Esophagus squamous epithelium (tissue), 5 donors: Measurements from ENCODE around the gene MTHFSD. TPM values are rescaled to one million over a fixed set of nuclear protein-coding genes. Genes with fewer than 3 reads are reported as not detected.

Experiments used
- DNase-seq: peaks from one replicate; lab custom pipeline; 2025; lab: John Stamatoyannopoulos, UW
- H3K27ac ChIP-seq, 4 donors: fragments of 200-600 bp; sonication (generic); one replicate each; pipeline ENCODE4 v1.5.1; 2016 to 2019; ENCODE audit warnings: mild to moderate bottlenecking in 1 of 4
- H3K27me3 ChIP-seq, 4 donors: fragments of 200-600 bp; sonication (generic); 1 replicate in 3 of 4; 2 replicates in 1 of 4; pipeline versions ENCODE4 v1.5.1 to v1.6.0; 2017 to 2021; ENCODE audit warnings: antibody characterized with exemption in 1 of 4
- H3K36me3 ChIP-seq, 3 donors: fragments of 200-600 bp; sonication (generic); one replicate each; pipeline ENCODE4 v1.5.1; 2016 to 2019
- H3K4me1 ChIP-seq, 3 donors: fragments of 200-600 bp; sonication (generic); one replicate each; pipeline ENCODE4 v1.5.1; 2017 to 2019
- H3K4me3 ChIP-seq, 4 donors: fragments of 200-600 bp; sonication (generic); 1 replicate in 3 of 4; 2 replicates in 1 of 4; pipeline ENCODE4 v1.5.1; 2016 to 2019; ENCODE audit warnings: mild to moderate bottlenecking in 2 of 4, moderate library complexity in 1 of 4
- H3K9me3 ChIP-seq, 3 donors: fragments of 200-600 bp; sonication (generic); one replicate each; pipeline ENCODE4 v1.5.1; 2016 to 2019
- CTCF ChIP-seq, 6 experiments: fragments of 450-650 bp in 4 of 6; fragments of 200-600 bp in 2 of 6; sonication (generic) in 2 of 6; IDR thresholded peaks; one replicate each; pipeline ENCODE4 v1.5.1; 2016 to 2019; ENCODE audit warnings: antibody characterized with exemption in 6 of 6, mild to moderate bottlenecking in 4 of 6, moderate library complexity in 4 of 6
- POLR2A ChIP-seq, 4 donors: fragments of 450-650 bp; IDR thresholded peaks; one replicate each; pipeline ENCODE4 v1.6.1; 2017; ENCODE audit warnings: antibody characterized with exemption in 4 of 4, mild to moderate bottlenecking in 4 of 4, moderate library complexity in 3 of 4
- WGBS, 2 donors: methylation state at CpG; one replicate each; pipeline ENCODE4 v1.1.5; 2018; 5-methylcytosine and 5-hydroxymethylcytosine counted together
- intact Hi-C: fragments of 100-400 bp; cut with DNase I; formaldehyde crosslinking; loops from one replicate; pipeline ENCODE4 v1.15.0; 2022
- total RNA-seq, 4 donors: library from RNA; depleted of rRNA; stranded (reverse); fragments of >200 nt; gene quantifications; one replicate each; pipeline ENCODE4 v1.1.0, GENCODE V29; 2016
- donor health status: DM: yes; HTN: yes; CAD: no.

The MTHFSD gene
- total RNA-seq, 4 donors from 2014 or later: 10.7 to 17.7 (median 14.8) TPM

- Histone ChIP-seq H3K4me1 (no peaks in the 10 kb centered on the region), H3K27ac (no peak overlapping the region), H3K4me3 (no peak overlapping the region), H3K9me3 (no peaks in the 10 kb centered on the region), H3K27me3 (no peaks in the 10 kb centered on the region), H3K36me3 (peaks cover 10 to 100% (median 18%) of the 10 kb centered on the region in 3 donors)
- no peak for DNase-seq
- TF ChIP-seq CTCF (IDR thresholded peaks at IDR 0.05): no peak
- 87 to 92% methylated on average over 16 to 18 of the region's 19 CpGs for WGBS, 2 donors
- intact Hi-C loops: no loop called here
Observed at GRCh38 chr16:86545954-86546637, 8.9 kb downstream of the MTHFSD start.

- Histone ChIP-seq H3K4me3 (no peak overlapping the region), H3K36me3 (peaks cover 10 to 100% (median 24%) of the 10 kb centered on the region in 3 donors), H3K27me3 (no peaks in the 10 kb centered on the region), H3K9me3 (no peaks in the 10 kb centered on the region), H3K27ac (no peak overlapping the region), H3K4me1 (no peaks in the 10 kb centered on the region)
- intact Hi-C loops: no loop called here
- DNase-seq: no peak
- TF ChIP-seq POLR2A (IDR thresholded peaks at IDR 0.05): no peak
- TF ChIP-seq CTCF (IDR thresholded peaks at IDR 0.05): no peak
- 86 to 92% methylated on average over 6 to 7 of the region's 12 CpGs for WGBS, 2 donors
Observed at GRCh38 chr16:86545481-86545880, 9.6 kb downstream of the MTHFSD start.

GRCh38 chr16:86542756-86543750 is 12.0 kb downstream of the MTHFSD start:
- no peaks in the 10 kb centered on the region for H3K9me3 ChIP-seq
- H3K4me1 ChIP-seq: no peaks in the 10 kb centered on the region
- DNase-seq: no peak
- 88 to 89% methylated on average over 13 to 16 of the region's 21 CpGs for WGBS, 2 donors
- intact Hi-C loops: no loop called here
- H3K27me3 ChIP-seq: no peaks in the 10 kb centered on the region
- TF ChIP-seq CTCF (IDR thresholded peaks at IDR 0.05): no peak
- TF ChIP-seq POLR2A (IDR thresholded peaks at IDR 0.05): no peak
- H3K36me3 ChIP-seq: peaks cover 14 to 100% (median 31%) of the 10 kb centered on the region in 3 donors
- H3K27ac ChIP-seq: no peak overlapping the region
- H3K4me3 ChIP-seq: no peak overlapping the region

- 89 to 97% methylated on average over 5 to 11 of the region's 11 CpGs for WGBS, 2 donors
- DNase-seq: no peak
- peaks cover 14 to 100% (median 31%) of the 10 kb centered on the region in 3 donors for H3K36me3 ChIP-seq
- H3K4me3 ChIP-seq: no peak overlapping the region
- no peaks in the 10 kb centered on the region for H3K4me1 ChIP-seq
- no peak overlapping the region for H3K27ac ChIP-seq
- TF ChIP-seq POLR2A (IDR thresholded peaks at IDR 0.05) (no peak), CTCF (IDR thresholded peaks at IDR 0.05) (no peak)
- no peaks in the 10 kb centered on the region for H3K27me3 ChIP-seq
- no peaks in the 10 kb centered on the region for H3K9me3 ChIP-seq
- intact Hi-C loops: no loop called here
Observed at GRCh38 chr16:86541560-86541959, 13.5 kb downstream of the MTHFSD start.

- no peaks in the 10 kb centered on the region for H3K27me3 ChIP-seq
- no peak for DNase-seq
- H3K27ac ChIP-seq: no peak overlapping the region
- WGBS, 2 donors: 72 to 81% methylated on average over 5 to 6 of the region's 6 CpGs
- H3K4me1 ChIP-seq: no peaks in the 10 kb centered on the region
- H3K9me3 ChIP-seq: no peaks in the 10 kb centered on the region
- H3K4me3 ChIP-seq: no peak overlapping the region
- no peak for TF ChIP-seq POLR2A (IDR thresholded peaks at IDR 0.05)
- TF ChIP-seq CTCF (IDR thresholded peaks at IDR 0.05): no peak
- H3K36me3 ChIP-seq: peaks cover 14 to 100% (median 31%) of the 10 kb centered on the region in 3 donors
- intact Hi-C loops: no loop called here
Observed at GRCh38 chr16:86540894-86541293, 14.1 kb downstream of the MTHFSD start.
